HG03103 (cell line): ENCODE measurements around the gene NFAM1.

ENCODE experiments used
- ATAC-seq: cut with Tn5 transposase; IDR thresholded peaks from one replicate; pipeline ENCODE4 v1.9.1; 2021; ENCODE audit warnings: low read depth; ENCODE audit not compliant: unreplicated experiment

NFAM1 gene

DNA sequence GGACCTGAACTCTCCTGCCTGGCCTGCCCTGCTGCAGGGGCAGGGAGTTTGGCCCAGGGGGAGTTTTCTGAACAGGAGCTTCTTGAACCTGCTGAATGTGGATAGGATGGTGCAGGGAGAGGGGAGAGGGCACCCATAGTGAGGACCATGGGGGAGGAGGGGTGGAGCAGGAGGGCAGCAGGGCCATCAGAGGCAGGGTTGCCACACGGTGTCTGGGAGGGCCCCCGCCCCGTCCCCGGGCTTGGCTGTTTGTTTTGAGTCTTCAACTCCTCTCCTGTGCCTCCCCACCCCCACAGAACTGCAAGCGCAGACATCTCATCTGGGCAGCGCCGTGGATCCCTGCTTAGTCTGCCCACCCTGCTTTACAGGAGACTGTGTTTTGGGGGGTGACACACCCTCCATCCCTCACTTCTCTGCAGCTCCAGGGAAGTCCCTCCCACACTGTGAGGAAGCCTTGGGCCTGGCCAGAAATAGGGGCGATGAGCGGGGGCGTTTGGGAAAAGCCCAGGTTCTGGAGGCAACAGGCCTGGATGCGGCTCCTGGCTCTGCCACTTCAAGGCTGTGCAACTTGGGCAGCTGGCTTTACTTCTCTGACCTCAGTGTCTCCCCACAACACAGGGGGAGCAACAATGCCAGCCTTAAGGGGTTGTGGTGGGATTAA, 14.4 kb downstream of the NFAM1 start:
- no peak for ATAC-seq

DNA sequence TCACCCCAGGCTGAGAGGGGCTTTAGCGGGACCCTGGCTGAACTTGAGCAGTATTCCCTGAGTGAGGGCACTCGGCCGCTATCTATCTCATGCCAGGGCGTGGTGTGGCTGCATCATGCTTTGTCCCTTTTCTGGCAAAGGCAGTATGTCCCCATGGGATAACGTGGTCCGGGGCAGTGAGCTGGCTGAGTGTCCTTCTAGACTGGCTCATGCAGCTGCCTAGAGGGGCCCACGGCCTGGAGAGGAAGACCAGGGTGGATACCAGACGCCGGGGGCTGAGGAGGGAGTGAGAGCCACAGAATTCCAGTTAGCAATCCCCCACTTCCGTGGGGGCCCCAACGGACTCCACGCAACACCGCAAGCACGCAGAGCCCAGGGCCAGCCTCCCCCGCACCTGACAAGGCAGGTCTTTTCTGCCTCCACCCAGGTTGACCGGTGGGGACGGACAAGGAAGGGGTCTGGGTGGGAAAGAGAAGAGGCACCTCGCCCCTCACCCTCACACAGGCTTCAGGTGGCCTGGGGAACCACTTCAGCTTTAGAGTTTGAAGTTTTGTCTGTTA, 15.5 kb downstream of the NFAM1 start:
- no peak for ATAC-seq

DNA sequence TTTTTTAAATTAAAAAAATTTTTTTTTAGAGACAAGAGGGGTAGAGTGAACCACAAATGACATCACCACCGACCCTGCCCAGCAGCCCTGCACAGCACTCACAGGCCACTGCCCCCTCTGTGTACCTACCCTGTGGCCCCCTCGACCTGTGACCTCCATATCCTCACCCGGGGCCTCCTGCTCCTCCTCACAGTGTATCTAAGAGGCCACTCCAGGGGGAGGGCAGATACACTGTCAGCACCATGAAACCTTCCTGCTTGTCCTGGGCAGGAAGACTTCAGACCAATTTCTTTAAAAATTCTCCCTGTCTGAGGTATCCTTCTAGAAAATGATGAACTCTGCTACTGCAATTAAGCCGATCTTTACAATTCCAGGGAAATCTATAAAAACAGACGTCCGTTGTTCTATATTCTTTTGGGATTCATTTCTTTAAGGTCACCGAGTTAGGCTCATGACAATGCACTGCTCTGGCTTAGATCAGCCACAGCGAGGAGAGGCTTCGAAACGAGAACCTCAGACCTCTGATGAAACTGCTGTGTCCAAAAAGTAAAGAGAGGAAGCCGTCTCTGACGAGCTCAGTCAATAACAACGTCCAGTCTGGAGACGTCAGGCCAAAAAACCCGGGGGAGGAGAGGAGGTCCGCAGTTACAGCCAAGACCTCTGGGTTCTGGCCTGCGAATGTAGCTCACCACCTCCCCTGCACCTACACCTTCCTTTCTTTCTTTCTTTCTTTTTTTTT, 17.5 kb downstream of the NFAM1 start:
- no peak for ATAC-seq

DNA sequence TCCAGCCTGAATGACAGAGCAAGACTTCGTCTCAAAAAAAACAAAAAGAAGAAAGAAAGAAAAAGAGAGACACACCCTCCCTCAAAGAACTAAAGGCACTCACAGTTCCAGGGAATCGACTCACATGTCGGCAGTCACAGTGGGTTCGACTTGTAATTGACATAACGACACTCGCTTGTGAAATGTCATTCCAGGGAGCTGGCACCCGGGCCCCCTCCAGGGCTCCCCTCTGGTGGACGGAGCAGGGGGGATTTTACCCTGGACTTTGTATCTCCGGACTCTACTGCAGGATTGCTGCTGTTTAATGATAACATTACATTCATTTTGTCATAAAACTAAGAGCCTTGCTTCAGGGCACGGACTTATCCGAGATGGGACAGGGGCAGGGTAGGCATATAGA, 18.2 kb downstream of the NFAM1 start:
- no peak for ATAC-seq

DNA sequence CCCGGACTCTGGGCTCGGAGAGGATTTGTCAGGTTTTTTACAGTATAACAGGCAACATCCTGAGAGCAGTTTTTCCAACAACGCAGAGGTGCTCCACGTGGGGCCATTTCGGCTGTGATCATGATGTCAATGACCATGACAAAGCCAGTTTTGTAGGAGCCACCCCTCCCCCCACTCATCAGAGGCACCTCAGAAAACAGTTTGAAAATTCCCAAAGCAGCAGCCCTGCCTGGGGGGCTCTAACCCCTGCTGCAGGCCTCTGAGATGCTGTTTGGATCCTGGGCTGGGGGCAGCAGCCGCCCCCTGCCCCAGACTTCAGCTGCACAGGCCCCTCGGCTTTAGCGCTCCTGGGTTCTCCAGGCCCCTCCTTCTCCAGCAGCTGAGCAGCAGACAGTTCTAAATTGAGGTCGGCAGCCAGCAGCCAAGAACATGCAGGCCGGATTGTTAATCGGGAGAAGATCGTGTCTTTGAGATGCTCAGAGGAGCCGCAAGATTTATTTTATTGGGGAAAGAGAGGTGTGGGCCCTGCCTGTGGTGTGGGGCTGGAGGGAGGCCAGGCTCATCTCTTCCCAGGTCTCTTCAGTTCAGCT, 19.4 kb downstream of the NFAM1 start:
- no peak for ATAC-seq

DNA sequence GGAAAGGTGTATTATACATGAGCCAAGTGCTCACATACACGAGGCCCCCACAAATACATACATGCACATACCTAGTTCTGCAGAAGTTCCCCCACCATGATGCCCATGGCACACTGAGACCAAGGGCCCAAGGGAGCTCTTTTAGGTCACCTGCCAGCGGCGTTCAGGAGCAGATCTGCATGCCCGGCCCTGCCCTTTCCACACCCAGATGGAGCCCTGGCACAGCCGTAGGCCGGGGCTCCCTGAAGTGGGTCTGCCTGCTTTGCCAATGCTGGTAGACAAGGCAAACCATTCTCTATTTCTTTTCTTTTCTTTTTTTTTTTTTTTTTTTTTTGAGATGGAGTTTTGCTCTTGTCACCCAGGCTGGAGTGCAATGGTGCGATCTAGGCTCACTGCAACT, 21.5 kb downstream of the NFAM1 start:
- no peak for ATAC-seq

DNA sequence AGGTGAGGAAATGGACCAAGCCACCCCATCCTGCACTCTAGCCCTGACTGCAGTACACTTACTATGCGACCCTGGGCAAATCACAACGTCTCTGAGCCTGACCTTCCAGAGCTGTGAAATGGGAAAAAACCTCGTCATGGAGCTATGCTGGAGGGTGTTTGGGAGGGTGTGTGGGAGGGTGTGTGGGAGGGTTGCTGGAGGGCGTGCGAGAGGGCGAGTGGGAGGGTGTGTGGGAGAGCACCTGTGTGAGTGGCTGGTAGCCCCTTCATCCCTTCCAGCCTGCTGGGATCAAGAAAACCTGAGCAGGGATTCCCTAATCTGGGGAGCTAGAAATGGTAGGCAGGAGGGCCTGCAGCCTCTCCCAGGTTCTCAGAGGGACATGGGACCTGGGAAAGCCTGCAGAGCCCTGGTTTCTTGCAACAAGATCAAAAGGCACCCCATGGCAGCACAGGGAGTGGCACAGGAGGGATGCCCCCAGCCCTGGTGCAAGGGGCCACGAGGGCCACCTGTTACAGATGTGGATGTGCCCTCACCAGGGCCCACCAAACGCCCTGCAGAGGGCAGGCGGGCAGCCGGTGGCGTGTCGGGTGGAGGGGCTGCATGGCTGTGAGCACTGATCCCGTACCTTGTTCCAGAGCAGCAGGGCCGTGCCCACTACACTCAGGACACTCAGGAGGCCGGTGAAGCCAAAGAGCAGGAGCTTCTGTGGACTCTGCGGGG, 23.2 kb downstream of the NFAM1 start:
- ATAC-seq, result no peak

DNA sequence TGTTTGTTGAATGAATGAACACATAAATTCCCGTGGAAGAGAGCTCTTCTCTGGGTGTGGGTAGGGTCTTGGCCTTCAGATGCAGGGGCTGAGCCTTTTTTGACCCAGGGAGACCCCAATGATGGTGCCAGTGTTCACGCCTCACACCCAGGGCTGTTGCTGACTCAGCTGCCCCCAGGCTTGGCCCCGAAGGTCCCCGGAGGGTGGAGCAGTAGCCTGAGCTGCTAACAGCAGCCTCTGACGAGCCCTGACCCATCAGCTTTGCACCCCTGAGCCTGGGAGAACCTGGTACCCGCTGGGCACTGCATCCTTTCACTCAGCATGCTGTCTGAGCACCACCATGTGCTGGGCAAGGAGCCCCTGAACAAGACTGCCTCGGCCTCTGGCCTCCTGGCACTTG, 23.9 kb downstream of the NFAM1 start:
- ATAC-seq, result no peak

DNA sequence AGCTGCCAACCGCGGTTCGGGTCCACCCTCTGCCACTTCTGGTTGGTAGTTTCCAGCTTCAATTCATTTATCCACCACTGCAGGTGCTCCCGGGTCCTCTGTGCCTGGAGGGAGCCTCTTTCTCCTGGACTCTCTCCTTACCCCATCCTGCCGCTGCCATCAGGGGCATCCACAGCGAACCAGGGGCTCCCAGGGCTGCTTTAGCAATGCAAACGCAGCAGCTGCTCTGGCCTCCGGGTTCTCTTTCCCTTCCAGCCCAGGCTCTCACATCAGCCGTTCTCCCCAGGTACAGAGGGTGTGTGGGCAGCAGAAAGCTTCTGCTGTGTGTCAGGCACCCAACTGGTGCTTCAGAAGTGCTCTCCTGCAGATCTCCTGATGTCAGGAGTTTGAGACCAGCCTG, 27.9 kb downstream of the NFAM1 start:
- ATAC-seq, result no peak

DNA sequence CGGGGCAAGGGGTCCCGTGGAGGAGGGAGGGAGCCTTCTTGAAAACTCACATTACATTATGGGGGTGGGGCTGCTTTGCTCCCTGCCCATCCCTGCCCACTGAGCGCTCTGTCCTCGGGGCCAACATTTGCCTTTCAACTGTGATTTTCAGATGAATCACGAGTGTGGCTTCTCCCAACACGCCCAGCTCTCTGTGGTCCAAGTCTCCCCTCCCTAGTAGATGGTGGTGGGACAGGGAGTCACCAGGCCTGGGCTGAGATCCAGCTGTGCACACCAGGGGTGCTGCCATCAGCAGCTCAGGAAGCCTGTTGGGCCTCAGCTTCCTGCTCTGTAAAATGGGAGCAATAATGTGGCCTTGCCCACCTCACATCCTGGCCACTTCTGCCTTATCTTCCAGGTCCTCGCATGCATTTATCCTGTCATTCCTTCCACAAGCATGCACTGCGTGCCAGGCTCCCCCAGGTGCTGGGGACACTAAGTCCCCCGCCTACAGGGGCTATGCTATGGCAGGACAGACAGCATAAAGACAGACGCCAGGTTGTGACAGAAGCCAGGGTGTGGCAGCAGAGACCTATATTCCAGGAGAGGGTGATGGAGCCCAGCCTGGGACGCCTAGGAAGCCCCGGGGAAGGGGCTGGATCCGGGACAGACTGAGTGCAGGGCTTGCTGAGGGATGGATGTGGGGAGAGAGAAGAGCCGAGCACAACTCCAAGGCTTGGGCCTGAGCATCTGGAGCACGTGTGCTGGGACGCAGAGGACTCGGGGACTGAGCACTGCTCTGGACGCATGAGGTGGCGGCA, 30.5 kb downstream of the NFAM1 start:
- ATAC-seq, result no peak

DNA sequence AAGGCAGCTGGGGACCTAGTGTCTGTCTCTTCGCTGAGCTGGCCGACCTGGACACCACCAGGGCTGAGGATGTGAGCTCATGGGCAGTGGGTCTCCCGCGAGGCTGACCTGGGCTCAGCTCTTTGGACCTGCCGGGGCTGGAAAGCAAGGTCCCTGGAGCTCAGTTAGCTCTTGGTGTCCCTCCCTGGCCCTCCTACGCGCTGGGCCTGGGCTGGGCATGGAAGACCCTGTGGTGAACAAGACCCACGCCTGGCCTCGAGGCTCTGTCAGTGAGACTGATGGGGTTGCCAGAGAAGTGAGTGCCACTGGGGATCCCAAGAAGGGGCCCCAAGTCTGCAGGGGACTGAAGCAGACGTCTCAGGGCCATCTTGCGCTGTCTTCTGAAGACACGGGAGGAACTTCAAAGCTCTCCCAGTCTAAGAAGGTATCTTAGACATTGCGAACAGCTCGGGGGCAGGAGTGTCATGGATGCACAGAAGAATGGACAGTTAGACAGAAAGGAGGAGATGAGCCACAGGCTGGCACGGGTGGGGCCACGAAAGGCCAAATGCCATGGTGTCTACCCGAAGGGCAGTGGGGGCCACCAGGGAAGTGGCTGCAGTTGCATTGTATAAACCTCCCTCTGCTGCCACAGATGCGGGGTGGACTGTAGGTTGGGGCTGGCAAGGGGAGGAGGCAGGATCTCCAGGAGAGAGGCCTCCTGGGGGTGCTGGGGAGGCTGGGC, 31.2 kb downstream of the NFAM1 start:
- no peak for ATAC-seq

DNA sequence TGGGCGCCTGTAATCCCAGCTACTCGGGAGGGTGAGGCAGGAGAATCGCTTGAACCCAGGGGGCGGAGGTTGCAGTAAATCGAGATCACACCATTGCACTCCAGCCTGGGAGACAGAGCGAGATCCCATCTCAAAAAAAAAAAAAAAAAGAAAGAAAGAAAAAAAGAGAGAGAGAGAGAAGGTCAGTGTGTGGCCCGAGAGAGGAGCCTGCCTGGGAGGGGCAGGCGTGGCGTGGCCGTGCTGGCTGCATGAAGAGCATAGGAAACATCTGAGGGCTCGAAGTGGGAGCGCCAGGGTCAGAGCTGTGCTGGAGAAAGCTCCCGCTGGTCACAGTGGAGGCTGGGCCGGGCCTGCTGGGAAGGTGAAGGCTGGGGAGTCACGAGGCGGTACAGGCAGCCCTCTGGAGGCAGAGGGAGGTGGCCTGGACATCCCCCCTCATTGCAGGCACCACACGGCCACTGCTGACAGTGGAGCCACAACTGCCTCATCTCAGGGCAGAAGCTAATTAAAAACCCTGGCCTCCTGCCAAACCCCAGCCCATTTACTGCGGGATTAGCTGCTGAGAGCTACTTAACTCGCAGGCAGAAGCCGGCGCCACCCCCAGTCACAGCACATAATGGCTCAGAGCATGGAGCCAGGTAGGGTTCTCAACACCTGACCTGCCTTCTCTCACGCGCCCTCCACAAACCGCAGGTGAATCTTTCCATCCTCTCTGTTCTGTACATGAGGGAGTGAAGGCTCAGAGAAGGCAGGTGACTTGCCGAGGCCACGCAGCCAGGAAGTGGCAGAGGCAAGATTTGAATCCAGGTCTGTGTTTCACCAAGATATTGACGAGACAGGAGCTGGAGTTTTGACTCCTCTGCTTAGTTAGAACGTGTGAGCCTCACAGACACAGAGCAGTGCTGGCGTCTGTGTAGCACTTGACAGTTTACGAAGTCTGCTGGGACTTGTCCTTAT, 32.6 kb downstream of the NFAM1 start:
- ATAC-seq, result no peak

DNA sequence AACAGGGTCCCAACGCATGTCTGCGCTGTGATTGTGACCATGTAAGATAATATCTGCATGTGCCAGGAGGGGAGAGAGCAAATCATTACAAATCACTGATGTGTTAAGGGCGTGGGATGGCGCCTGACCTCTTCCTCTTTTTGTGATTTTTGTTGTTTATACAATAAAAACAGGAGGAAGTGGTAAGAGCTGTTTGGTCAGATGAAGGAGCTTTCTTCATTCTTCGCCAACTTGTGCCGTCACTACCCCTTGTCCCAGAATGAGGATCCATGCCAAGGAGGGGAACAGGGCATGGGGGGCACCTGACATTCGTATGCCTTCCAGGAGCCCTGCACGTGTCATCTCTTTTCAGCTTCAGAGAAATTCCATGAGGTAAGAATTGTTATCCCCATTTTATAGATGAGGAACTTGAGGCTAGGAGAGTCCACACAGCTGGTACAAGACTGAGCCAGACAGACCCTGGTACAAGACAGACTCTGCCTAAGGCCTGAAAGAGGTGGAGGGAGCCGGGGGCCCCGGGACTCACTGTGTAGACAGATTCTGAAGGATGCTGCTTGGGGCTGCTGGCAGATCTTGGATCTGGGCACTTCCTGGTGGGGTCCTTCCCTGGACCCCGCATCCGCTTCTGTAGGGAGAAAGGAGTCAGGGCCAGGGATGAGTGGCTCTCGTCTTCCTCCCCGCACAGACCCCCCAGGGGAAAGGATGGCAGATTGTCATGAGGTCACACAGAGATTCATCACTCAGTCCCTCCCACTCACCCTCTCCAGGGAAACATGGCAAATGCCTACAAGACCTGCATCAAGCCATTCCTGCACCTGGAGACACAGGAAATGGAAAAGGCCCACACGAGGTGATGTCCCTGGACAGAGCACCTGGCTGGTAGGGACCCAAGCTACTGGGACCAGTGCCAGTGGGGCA, 34.6 kb downstream of the NFAM1 start:
- no peak for ATAC-seq

DNA sequence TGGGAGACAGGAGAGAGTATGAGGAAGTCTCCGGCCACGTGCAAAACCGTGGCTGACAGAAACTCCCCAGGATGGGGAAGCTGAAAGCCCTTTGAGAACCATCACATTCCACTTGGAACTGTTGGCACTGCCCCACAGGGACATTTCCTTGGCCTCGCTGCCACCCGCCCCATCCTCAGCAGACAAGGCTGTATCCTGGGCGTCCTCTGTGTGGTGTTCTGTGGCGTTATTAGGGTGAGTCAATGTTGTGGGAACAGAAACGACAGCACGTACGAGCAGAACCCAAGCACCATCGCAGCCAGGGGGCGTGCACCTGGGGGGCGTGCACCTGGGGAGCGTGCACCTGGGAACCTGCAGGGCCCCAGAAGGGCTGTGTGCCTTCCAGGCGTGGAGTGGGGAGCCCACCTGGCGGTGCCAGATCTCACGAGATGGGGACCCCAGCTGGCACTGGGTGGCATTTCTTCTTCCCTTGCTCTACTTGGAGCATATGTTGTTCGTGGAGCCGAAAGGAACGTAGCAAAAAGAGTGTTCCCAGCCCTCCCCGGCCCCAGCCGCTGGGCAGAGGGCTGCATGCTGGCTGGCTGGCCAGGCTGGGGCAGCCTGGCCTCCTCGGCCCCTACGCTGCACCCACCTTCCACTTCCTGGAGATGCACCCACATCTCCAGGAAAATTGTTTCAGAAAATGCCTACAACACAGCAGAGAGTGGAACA, 35.4 kb downstream of the NFAM1 start:
- no peak for ATAC-seq

DNA sequence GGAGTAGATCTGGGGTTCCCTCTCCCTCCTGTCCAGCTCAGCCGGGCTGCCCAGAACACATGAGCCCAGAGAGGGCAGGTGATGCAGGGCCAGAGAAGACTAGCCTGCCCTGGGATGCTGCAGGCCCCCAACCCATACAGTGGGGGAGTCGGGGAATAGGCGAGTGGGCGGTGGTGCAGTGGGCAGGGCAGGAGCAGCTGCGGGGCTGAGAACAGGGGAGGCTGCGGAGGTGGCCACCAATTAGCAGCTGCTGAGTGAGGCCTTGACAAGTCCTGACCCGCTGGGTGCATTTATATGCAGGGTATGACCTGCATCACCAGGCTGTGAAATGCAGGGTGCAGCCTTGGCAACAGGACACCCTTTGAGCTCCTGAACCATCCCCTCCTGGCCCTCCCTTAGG, 43.1 kb downstream of the NFAM1 start:
- ATAC-seq, result no peak

DNA sequence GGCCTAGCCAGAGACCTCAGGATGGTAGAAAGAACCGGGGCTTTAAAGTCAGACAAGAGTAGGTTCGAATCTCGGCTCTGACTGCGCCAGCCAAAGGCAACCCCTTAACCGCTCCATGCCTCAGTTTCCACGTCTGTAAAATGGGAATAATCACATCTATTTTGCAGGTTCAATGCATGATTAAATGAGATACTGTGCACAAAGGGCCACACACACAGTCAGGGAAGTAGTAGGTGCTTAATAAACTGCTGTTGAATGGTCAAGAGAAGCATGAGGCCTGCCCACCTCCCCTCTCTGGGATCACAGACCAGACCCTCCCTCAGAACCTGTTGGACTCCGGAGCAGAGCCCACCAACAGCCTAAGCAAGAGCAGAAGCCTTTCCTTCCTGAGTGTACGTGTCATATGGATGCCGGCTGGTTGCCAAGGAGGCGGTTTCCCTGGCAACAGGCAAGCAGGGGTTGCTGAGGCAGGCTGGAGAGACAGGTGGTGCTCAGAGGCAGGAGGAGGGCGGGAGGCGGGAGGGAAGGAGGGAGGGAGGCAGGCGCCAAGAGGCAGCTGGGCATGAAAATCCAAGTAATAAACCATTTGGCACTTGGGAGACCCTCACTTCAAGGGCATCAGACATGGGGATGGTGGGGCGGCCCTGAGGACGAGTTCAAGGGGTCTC, 43.9 kb downstream of the NFAM1 start:
- ATAC-seq, result no peak
